K562 (cell line): Measurements from ENCODE around the gene TMF1. TPM values are rescaled to one million over a fixed set of nuclear protein-coding genes. Genes with fewer than 3 reads are reported as not detected.
A peak's percentile ranks its signal among the peaks of the same experiment; 100 is the strongest.

Source experiments
- ATAC-seq: fragments of 200-7000 bp; cut with Tn5 transposase; 3 replicates; pipeline ENCODE4 v1.9.1; 2020; ENCODE audit warnings: moderate library complexity
- BruUV-seq: library from RNA; stranded (reverse); fragments of 400-500 nt; replicated peaks from 2 replicates; lab custom pipeline; 2021; lab: Mats Ljungman, UMichigan
- CTCF ChIA-PET: fragments of 300-600 bp; formaldehyde crosslinking; extraction: SDS; loops from one replicate; lab custom pipeline; 2021; ENCODE audit warnings: low intra/inter-chr PET ratio; lab: Yijun Ruan, JAX
- POLR2A ChIA-PET: fragments of 300-600, 350-650 bp; sonication (Branson Sonifier 250); formaldehyde crosslinking; extraction: SDS; loops from one replicate; lab custom pipeline; 2021; ENCODE audit warnings: antibody characterized with exemption, inconsistent platforms; lab: Yijun Ruan, JAX
- DNase-seq, 4 experiments: peaks; one replicate each; pipeline versions ENCODE4 v3.0.0 to v3.0.0-alpha.2; 2011 to 2018; ENCODE audit warnings: low spot score in 3 of 4, mixed read lengths in 3 of 4; ENCODE audit errors: extremely low read depth in 1 of 4
- FAIRE-seq: peaks from 2 replicates; lab custom pipeline; 2011; peaks lifted over from hg19 to GRCh38; lab: Jason Lieb, UNC
- H2AFZ ChIP-seq: 2 replicates; pipeline ENCODE4 v1.6.0; 2011; ENCODE audit warnings: low read depth, low read length, control low read depth, inconsistent platforms
- H3K27ac ChIP-seq: fragments of 200-600 bp; 3 replicates; pipeline ENCODE4 v1.8.0; 2011; ENCODE audit warnings: low read depth, mild to moderate bottlenecking, control low read depth, inconsistent platforms, low read length, moderate library complexity, mixed read lengths; ENCODE audit errors: extremely low read depth
- H3K27me3 ChIP-seq, 2 experiments: fragments of 300-600 bp in 1 of 2; 2 replicates in 1 of 2; 3 replicates in 1 of 2; pipeline versions ENCODE4 v1.6.0 to v1.8.0; 2011; ENCODE audit warnings: inconsistent platforms in 2 of 2, low read length in 2 of 2, mild to moderate bottlenecking in 1 of 2, mixed read lengths in 1 of 2, moderate library complexity in 1 of 2; ENCODE audit not compliant: control insufficient read depth in 2 of 2, insufficient read depth in 2 of 2
- H3K36me3 ChIP-seq: fragments of 300-600 bp; 3 replicates; pipeline ENCODE4 v1.8.0; 2011; ENCODE audit warnings: mild to moderate bottlenecking, low read length, inconsistent platforms; ENCODE audit not compliant: control insufficient read depth, insufficient read depth
- H3K4me1 ChIP-seq, 2 experiments: fragments of 200-600 bp in 1 of 2; replicated peaks in 1 of 2; 2 replicates in 1 of 2; 3 replicates in 1 of 2; pipeline versions ENCODE4 v1.5.1 to v1.8.0; 2011; ENCODE audit warnings: inconsistent platforms in 2 of 2, low read length in 2 of 2, mild to moderate bottlenecking in 1 of 2, mixed read lengths in 1 of 2, moderate library complexity in 1 of 2; ENCODE audit not compliant: control insufficient read depth in 2 of 2, insufficient read depth in 2 of 2
- H3K4me2 ChIP-seq: 2 replicates; pipeline ENCODE4 v1.6.1; 2011; ENCODE audit warnings: low read length, control low read depth, inconsistent platforms, mixed read lengths; ENCODE audit not compliant: insufficient read depth
- H3K4me3 ChIP-seq: fragments of 200-600 bp; sonication (generic), shearing (Covaris generic); 2 replicates; pipeline ENCODE4 v1.5.1; 2016; ENCODE audit warnings: control low read depth, inconsistent platforms
- H3K79me2 ChIP-seq: fragments of 200-600 bp; 3 replicates; pipeline ENCODE4 v1.8.0; 2011; ENCODE audit warnings: low read length, inconsistent platforms; ENCODE audit not compliant: control insufficient read depth, insufficient read depth
- H3K9ac ChIP-seq, 2 experiments: 2 replicates each; pipeline versions ENCODE4 v1.6.0 to v1.6.1; 2011; ENCODE audit warnings: low read depth in 2 of 2, low read length in 2 of 2, control low read depth in 1 of 2, inconsistent platforms in 1 of 2, mild to moderate bottlenecking in 1 of 2, mixed read lengths in 1 of 2; ENCODE audit not compliant: insufficient read depth in 1 of 2
- H3K9me1 ChIP-seq: one replicate; pipeline ENCODE4 v1.6.0; 2011; ENCODE audit warnings: inconsistent platforms, mild to moderate bottlenecking, low read length, moderate library complexity; ENCODE audit not compliant: control insufficient read depth, insufficient read depth
- H3K9me3 ChIP-seq: replicated peaks from 2 replicates; pipeline ENCODE4 v1.5.1; 2011; ENCODE audit warnings: low read depth, low read length, inconsistent platforms; ENCODE audit not compliant: control insufficient read depth, insufficient read depth
- H4K20me1 ChIP-seq: replicated peaks from 2 replicates; pipeline ENCODE4 v1.6.1; 2011; ENCODE audit warnings: low read length, inconsistent platforms, mixed read lengths; ENCODE audit not compliant: control insufficient read depth, insufficient read depth
- ARID3A ChIP-seq: IDR thresholded peaks from 2 replicates; pipeline ENCODE4 v1.6.1; 2012; ENCODE audit warnings: low read depth, low read length, improper control_type of control experiment, borderline replicate concordance
- CREB3 ChIP-seq: fragments of 450-650 bp; conservative IDR thresholded peaks from 2 replicates; pipeline ENCODE4 v1.6.1; 2016; ENCODE audit warnings: missing genetic modification characterization, low read depth, mild to moderate bottlenecking, missing compliant biosample characterization, moderate library complexity
- CUX1 ChIP-seq: fragments of 200-800 bp; sonication (Bioruptor generic); IDR thresholded peaks from 2 replicates; pipeline ENCODE4 v1.6.1; 2016; ENCODE audit warnings: missing genetic modification characterization, missing compliant biosample characterization
- GATAD2B ChIP-seq: fragments of 450-650 bp; IDR thresholded peaks from 2 replicates; pipeline ENCODE4 v1.6.1; 2017; ENCODE audit warnings: mild to moderate bottlenecking, borderline replicate concordance
- KDM4B ChIP-seq, 2 experiments: fragments of 450-650 bp in 1 of 2; sonication (generic) in 1 of 2; IDR thresholded peaks; 2 replicates each; pipeline ENCODE4 v1.6.1; 2016 to 2017; ENCODE audit warnings: borderline replicate concordance in 2 of 2, antibody characterized with exemption in 1 of 2, low read depth in 1 of 2, mild to moderate bottlenecking in 1 of 2
- PKNOX1 ChIP-seq: fragments of 450-650 bp; IDR thresholded peaks from 2 replicates; pipeline ENCODE4 v1.6.1; 2016
- RHOXF2B ChIP-seq: fragments of 250-450 bp; sonication (Bioruptor Pico); conservative IDR thresholded peaks from 2 replicates; pipeline ENCODE4 v1.5.1; 2021
- SMARCA5 ChIP-seq: fragments of 450-650 bp; IDR thresholded peaks from 2 replicates; pipeline ENCODE4 v1.6.1; 2016
- XRCC5 ChIP-seq: fragments of 200-400 bp; formaldehyde crosslinking; IDR thresholded peaks from 2 replicates; pipeline ENCODE4 v1.6.1; 2017; ENCODE audit warnings: low read depth, mild to moderate bottlenecking, low read length
- WGBS: fragments of 100-300 bp; shearing (Covaris generic); methylation state at CpG from one replicate; pipeline ENCODE4 v1.1.6; 2016; ENCODE audit warnings: low coverage, mixed read lengths; ENCODE audit not compliant: insufficient coverage; ENCODE audit errors: missing lambda C conversion rate; 5-methylcytosine and 5-hydroxymethylcytosine counted together
- in situ Hi-C: fragments of 300-500 bp; cut with MboI; formaldehyde crosslinking; loops from 4 replicates; pipeline ENCODE4 v1.15.0; 2018; ENCODE audit warnings: inconsistent platforms, mixed read lengths
- intact Hi-C: fragments of 100-400 bp; cut with micrococcal nuclease; formaldehyde crosslinking; loops from 2 replicates; pipeline ENCODE4 v1.14.2; 2022
- polyA plus RNA-seq, 8 experiments: library from polyadenylated mRNA; depleted of rRNA in 4 of 8; stranded (reverse) in 5 of 8; unstranded in 3 of 8; fragments of >200 nt; fragmentation: Nextera tagmentation in 2 of 8; fragmentation: Illumina TruSeq in 1 of 8; extraction: Ambion mirVana in 2 of 8; extraction: Trizol in 1 of 8; gene quantifications; 2 replicates each; pipeline versions ENCODE4 v1.2.1 to v1.2.3, GENCODE V29; 2011 to 2014; ENCODE audit warnings: inconsistent platforms in 1 of 8, missing spikeins in 1 of 8
- total RNA-seq, 7 experiments: library from RNA; depleted of rRNA in 6 of 7; stranded (reverse); fragments of >200 nt in 6 of 7; fragmentation: Illumina TruSeq in 2 of 7; extraction: Trizol in 2 of 7; gene quantifications; 2 replicates each; pipeline versions ENCODE4 v1.2.1 to v1.2.3, GENCODE V29; 2011 to 2021; ENCODE audit warnings: low replicate concordance in 1 of 7

TMF1 gene
- total and polyA plus RNA-seq, 9 of the 15 experiments (the other 6 are each of a cell fraction or from before 2014, with no cell fraction given): 3.1 to 13.9 (median 10.3) TPM

GRCh38 chr3:69013253-69014021, 38.7 kb downstream of the TMF1 start, which contains the start of gene EOGT (continued):
- peak in 1 of 2 experiments; percentile 62; a peak in 1 of 4 replicates for TF ChIP-seq KDM4B (IDR thresholded peaks at IDR 0.05; ENCODE audit: borderline replicate concordance in 2 of 2, low read depth in 1 of 2)

GRCh38 chr3:69012800-69013252, 39.3 kb downstream of the TMF1 start:
- CTCF ChIA-PET: no interaction called here
- POLR2A ChIA-PET: interaction anchor here (0.7 kb wide), 2 partner anchors 10 to 17 kb away, joined by 3 read pairs; no protein-coding TSS in a partner anchor
- TF ChIP-seq CREB3 (no peak), SMARCA5 (no peak), PKNOX1 (0 out of 2 replicates have a peak, but pooled peaks have one; percentile 5), GATAD2B (0 out of 2 replicates have a peak, but pooled peaks have one; percentile 14), XRCC5 (no peak), ARID3A (no peak), CUX1 (CRISPR knock-in tag) (no peak), RHOXF2B (CRISPR knock-in tag) (no peak)

More at GRCh38 chr3:69012800-69013252, 39.3 kb downstream of the TMF1 start:
- Histone ChIP-seq H3K9me3 (no peaks in the 10 kb centered on the region), H2AFZ (peak overlapping the region; percentile 94), H3K27ac (peak overlapping the region; percentile 84; the same call in 2 of the 3 replicates), H3K27me3 (no peaks in the 10 kb centered on the region), H3K9me1 (no peaks in the 10 kb centered on the region), H3K9ac (peak overlapping the region; percentile 86 to 94; a peak in 3 of 4 replicates), H3K4me2 (peak overlapping the region; percentile 83), H3K4me3 (peak overlapping the region; percentile 79), H3K36me3 (peaks cover 34% of the 10 kb centered on the region; the same call in 2 of the 3 replicates), H3K4me1 (peaks cover 11 to 17% of the 10 kb centered on the region in 2 experiments), H3K79me2 (peaks cover 18% of the 10 kb centered on the region), H4K20me1 (no peaks in the 10 kb centered on the region)
- in situ Hi-C loops: no loop called here
- DNase-seq (peak in 2 of 4 experiments; percentile 47 to 55), FAIRE-seq (no peak), ATAC-seq (peak; percentile 65)
- WGBS: 0% methylated on average over 12 of the region's 36 CpGs
- no TSS peak for BruUV-seq
- intact Hi-C loops: loop anchor here (2.0 kb wide), 1 partner anchor 72 kb away; the partner anchor contains the start of gene ARL6IP5
